HG03460 (cell line): ENCODE results near the gene SCP2D1.
A peak's percentile ranks its signal among the peaks of the same experiment; 100 is the strongest.
"Not testable (repeated sequence)": the region's sequence is repeated elsewhere in the genome, so short reads cannot be mapped to it uniquely, and the experiment has no call there.

ENCODE experiments used
- ATAC-seq: cut with Tn5 transposase; IDR thresholded peaks from one replicate; pipeline ENCODE4 v1.9.1; 2021; ENCODE audit not compliant: unreplicated experiment

SCP2D1 gene

GRCh38 chr20:18813483-18813882 lies at the start of gene SCP2D1:
TSS of gene SCP2D1 (plus strand) at chr20:18813783. CDS start at chr20:18813816, 33 bp downstream.
- ATAC-seq = no peak

DNA sequence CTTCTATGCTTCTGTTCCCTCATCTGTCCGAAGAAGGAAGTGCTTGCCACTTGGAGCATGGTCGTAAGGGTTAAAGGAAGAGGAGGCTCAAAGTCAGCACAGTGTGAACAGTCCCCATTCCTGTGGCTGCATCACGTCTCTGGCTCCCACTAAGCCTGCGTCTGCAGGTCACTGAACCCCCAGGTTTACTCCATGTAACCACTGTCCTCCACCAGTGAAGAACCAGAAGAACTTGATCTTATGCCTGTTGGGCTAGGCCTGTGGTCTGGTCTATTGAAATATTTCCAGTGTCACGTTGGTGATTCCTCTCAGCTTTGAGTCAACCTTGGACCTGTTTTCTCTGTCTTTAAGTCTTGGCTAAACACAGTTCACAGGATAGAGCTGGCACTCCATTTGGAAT lies 45.9 kb upstream of the SCP2D1 start:
- ATAC-seq = no peak

GRCh38 chr20:18773566-18773965 lies 40.0 kb upstream of the SCP2D1 start:
- no peak for ATAC-seq

DNA sequence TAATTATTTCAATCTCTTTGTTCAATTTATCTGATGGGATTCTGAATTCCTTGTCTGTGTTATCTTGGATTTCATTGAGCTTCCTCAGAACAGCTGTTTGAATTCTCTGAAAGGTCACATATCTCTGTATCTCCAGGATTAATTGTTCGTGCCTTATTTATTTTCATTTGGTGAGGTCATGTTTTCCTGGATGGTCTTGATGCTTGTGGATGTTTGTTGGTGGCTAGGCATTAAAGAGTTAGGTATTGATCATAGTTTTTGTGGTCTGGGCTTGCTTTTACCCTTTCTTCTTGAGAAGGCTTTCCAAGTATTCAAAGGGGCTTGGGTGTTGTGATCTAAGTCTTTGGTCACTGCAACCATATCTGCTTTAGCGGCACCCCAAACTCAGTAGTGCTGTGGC lies 39.4 kb upstream of the SCP2D1 start:
- ATAC-seq = no peak

- ATAC-seq = no peak
These were observed 38.0 kb upstream of the SCP2D1 start for GRCh38 chr20:18775633-18776032.

DNA sequence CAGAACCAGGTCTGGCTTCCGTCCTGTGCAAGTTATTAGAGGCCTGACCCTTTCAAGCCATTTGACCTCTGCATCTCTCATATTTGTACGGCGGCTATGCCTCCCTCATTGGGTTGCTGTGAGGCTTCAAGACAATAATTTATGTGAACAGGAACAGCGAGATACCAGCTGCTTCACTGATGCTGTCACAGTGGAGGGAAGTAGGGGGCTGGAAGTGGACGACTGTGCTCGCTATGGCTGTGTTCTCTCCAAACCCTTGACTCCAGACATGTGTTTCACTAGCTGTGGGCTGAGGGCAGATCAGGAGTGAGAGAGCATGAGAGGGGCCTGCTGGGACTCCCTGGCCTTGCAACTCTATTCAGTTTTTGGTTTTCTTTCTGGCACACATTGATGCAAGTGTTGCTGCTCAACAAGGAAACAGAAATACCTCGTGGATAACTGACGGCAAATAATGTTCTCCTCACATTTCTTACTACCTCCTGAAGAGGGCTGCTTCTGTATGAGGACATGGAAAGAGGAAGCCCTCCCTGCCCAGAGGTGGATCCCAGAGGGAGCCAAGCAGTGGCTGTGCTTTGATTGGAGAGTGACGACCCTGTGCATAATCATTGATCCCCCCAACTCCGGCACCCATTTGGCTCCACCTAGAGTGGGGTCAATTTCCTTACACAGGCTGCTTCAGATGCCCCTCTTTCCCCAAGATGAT lies 34.7 kb upstream of the SCP2D1 start:
- ATAC-seq = no peak

- ATAC-seq = no peak
These were observed 33.0 kb upstream of the SCP2D1 start for GRCh38 chr20:18780385-18781130.

DNA sequence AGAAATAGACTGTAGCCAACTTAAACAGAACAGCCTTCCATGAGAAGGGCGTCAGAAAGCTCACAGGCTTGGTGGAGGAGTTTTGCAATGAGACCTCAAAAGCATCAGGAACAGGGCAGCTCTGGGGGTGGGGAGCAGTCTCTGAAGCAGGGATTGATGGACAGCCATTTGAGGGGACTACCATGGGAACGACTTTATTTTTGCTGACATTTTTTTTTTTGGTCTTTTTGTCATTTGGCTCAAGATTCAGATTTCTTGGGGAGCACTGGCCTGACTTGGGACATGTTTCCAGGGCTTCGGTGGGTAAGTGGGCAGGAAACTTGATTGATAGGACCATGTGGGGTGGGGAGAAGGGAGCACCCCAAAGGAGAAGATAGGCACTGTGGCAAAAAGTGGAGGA lies 32.1 kb upstream of the SCP2D1 start:
- ATAC-seq = no peak

- no peak for ATAC-seq
These were observed 30.1 kb upstream of the SCP2D1 start for GRCh38 chr20:18783385-18783959.

DNA sequence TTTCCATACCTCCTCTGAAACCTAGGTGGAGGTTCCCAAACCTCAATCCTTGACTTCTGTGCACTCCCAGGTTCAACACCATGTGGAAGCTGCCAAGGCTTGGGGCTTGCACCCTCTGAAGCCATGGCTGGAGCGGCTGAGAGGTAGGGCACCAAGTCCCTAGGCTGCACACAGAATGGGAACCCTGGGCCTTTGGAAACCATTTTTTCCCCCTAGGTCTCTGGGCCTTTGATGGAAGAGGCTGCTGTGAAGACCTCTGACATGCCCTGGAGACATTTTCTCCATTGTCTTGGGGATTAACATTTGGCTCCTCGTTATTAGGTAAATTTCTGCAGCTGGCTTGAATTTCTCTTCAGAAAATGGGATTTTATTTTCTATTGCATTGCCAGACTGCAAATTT lies 26.5 kb upstream of the SCP2D1 start:
- not testable (repeated sequence) for ATAC-seq

DNA sequence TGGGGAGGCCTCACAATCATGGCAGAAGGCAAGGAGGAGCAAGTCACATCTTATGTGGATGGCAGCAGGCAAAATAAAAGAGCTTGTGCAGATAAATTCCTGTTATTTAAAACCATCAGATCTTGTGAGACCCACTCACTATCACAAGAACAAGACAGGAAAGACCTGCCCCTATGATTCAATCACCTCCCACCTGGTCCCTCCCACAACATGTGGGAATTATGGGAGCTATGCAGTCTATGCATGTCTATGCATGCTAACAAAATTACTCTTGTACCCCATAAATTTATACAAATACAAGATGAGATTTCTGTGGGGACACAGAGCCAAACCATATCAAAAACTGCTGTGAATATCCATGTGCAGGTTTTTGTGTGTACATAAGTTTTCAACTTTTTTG lies 25.6 kb upstream of the SCP2D1 start:
- no peak for ATAC-seq

DNA sequence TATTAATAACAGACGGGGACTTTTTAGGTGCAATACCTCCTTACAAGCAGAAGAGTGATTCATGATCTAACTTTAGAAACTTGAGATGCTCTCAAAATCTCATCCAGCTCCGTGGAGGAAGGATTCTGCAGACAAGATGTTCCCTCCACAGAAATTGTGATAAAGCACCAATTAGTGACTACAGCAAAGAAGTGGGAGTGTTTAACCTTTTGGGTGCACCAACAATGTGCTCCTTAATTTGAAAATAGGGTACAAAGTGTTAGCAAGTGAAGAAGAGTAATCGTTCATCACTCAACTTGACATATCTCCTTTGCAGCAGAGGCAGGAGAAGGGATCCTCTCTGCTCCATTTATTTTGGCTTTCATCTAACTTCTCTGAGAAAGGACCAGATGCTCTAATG lies 22.8 kb upstream of the SCP2D1 start:
- ATAC-seq = no peak

- peak; percentile 99 for ATAC-seq
These were observed 19.8 kb upstream of the SCP2D1 start for GRCh38 chr20:18793625-18794427.

GRCh38 chr20:18794428-18794787 lies 19.2 kb upstream of the SCP2D1 start:
- ATAC-seq = no peak

DNA sequence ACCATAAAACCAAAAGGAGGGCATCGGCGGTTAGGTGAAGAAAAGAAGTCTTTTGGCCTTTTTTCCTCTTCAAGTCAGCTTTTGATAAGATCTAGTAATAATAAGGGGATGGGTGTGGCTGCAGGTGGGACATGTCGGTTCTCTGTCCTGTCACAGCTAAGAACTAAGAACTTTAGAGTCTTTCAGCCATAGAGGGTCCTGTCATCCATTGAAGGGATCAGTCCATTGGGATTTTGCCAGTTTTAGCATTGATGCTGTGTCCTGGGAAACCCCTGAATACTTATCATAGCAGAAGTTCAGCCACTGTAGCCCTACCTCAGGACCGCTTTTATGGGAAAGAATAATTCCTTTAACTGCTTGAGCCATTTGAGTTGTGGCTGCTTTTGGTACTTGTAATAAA lies 18.2 kb upstream of the SCP2D1 start:
- no peak for ATAC-seq

DNA sequence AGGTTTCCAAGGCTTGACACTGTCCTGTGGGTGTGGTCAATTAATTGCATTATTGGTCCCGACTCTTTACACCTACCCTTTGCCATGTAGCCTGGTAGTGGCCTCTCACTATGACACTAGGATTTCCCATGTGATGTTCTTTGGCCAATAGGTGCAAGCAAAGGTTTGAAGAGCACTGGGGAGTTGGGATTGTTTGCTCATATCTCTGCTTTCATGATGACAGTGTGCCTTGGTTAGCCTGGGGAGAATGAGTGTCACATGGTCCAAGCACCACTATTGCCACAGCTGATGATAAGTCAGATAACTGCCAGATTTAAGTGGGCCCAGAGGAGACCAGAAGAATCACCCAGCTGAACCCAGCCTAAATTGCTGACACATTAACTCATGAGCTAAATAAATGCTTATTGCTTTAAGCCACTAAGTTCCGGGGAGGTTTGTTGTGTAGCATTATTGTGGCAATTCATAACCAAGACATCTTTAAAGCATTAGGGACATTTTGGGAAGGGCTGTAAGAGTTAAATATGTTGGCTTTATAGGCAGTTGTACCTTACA lies 17.2 kb upstream of the SCP2D1 start:
- no peak for ATAC-seq

DNA sequence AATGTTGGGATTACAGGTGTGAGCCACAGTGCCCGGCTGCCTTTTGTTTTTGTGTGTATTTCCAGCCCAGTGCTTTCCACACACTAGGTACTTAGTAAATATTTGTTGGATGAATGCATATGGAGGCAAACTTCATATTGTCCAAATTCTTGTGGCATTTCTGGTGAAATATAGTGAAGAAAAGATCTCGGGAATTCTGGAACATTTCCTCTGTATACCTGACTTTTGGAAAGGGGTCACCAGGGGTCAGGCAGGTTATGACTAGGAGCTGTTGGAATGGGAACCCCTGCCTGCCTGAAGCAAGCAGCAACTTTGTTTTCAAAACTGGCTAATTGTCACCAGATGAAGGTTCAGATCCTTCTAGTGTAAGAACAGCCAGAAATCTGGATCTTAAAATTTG lies 12.1 kb upstream of the SCP2D1 start:
- no peak for ATAC-seq

DNA sequence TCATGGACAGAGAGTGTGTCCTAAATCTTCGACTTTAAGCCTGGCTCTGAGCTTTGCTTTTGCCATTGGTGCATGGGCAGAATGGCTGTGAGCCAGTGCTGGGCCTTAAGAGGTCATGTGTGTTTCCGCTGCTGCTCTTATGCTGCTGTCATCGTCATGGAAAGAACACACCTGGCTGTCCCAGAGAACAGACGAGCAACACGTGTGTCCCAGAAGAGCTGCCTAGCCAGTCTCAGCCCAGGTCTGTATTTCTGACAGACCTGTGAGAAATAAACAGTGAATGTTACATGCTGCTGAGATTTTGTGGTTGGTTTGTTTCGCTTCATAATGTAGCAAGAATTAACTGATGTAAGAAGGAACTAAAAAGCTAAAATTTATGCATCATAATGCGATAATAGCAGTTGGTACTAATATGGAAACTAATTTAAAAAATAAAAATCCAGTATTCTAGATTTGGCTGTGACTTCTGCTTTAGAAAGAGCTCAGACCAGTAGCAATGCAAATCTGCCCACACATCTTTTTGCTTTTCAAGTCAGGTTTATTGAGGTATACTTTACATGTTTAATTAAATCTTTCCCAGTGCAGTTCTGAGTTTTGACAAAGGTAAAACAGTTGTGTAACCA lies 11.5 kb upstream of the SCP2D1 start:
- ATAC-seq = no peak

GRCh38 chr20:18805881-18806280 lies 7.7 kb upstream of the SCP2D1 start:
- ATAC-seq = no peak

DNA sequence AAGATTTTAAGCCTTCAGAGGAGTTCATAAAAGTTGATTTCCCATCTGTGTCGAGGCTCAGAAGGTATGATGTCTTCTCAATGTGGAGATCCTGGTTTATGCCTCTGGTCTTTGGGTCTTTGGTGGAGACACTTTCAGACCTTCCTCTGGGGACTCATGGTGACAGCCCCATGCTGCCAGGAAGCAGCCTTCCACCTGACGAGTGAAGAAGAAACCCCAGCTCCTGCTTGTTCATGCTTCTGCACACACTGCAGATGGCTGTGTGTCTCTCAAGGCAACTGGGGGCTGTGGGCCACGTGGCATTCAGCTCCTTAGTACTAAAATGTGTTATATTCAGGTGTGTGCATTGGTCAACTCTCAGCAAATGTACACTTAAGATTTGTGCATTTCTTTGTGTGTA lies 4.9 kb upstream of the SCP2D1 start:
- ATAC-seq = no peak

- ATAC-seq = no peak
These were observed 2.4 kb upstream of the SCP2D1 start for GRCh38 chr20:18811186-18811585.
